ENCODE data around the gene KRT13. TPM values are rescaled to one million over a fixed set of nuclear protein-coding genes. Genes with fewer than 3 reads are reported as not detected.

The KRT13 gene
- total RNA-seq: not detected in 2 replicates

GRCh38 chr17:41505007-41505808 is at the start of gene KRT13:
KRT13 (minus strand) TSS chr17:41505612; CDS start chr17:41505550, 62 bp downstream.

DNA sequence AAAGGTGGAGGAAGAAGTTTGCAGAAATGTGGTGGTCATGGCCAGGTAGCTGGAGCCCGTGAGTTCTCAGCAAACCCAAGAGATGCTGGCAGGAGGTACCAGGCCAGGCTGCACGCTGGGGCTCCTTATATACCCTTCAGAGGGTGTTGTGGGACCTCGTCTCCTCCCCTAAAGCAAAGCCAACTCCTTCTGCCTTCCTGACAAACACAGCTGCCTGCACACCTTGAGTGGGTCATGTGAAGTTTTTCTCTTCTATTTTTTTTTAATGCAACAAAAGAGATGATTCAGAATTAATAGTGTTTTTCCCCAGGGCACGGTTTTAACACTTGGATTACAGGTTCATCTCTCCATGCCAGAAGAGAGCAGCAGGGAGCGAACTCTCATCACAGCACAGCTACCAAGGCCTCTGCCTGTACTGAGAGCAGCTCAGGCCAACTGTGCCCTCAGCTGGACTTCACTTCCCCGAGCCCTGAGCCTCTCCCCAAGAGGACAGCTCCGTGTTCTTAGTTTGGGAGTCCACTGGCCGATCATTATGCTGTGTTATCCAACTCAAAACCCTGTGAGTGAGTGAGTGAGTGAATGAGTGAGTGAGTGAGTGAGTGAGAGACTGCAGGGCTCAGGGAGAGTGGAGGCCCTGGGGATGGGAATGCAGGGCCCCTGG is 13.5 kb upstream of the KRT13 start, which contains the start of gene KRT15:
Gene KRT15, minus strand, starts transcription at position 102 of the 661 bp plus-strand sequence. Its CDS starts 63 bp downstream, at position 39.

DNA sequence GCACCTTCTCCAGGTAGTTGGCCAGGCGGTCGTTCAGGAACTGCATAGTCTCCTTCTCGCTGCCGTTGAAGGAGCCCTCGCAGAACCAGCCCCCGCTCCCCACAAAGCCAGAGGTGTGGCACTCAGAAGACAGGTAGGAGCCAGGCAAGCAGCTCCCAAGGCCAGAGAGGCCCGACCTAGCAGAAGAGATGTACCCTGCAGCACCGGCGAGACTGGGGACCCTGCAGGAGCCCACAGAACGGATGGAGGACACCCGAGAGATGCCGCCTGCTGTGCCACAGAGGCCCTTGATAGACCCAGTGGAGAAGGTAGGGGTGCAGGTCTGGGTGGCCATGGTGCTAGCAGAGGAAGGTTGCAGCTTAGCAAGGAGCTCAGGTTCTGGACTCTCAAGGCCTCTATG is 15.9 kb downstream of the KRT13 start, which contains the start of gene KRT36:
Gene KRT36, minus strand, starts transcription at position 380 of the 400 bp plus-strand sequence. Its CDS starts 46 bp downstream, at position 334.

DNA sequence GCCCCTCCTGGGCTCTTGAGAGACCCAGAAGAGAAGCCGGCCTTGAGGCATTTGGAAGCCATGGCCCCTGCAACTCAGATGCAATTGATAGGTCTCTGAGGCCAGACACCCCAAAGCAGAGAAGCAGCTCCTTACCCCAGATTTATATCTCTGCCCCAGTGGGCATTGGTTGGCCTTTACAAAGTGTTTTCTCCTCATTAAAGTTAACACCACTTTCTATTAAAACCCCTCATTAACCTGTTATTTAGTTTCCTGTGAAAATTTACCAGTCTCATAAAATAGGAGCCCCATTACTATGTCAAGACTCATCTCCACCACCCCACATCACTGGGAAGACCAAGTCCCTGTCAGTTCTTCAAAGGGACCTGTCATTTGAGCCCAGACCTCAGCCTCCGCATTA is 24.4 kb downstream of the KRT13 start, which contains the start of gene KRT35:
Gene KRT35, minus strand, starts transcription at position 116 of the 400 bp plus-strand sequence. Its CDS starts 54 bp downstream, at position 62.

GRCh38 chr17:41466988-41467387 is 38.4 kb downstream of the KRT13 start, which contains the start of gene KRT32:
KRT32 (minus strand) TSS chr17:41467386; CDS start chr17:41467325, 61 bp downstream.

Small RNA genes lying within 50 kb of the gene (small RNA-seq; reads per million reads assigned to genes)
- gene RNU2-32P (ENCODE audit: low replicate concordance): 6.6 reads per million, percentile 91 among the genes with 10 or more reads in this experiment

Other genes starting within 250 kb of the KRT13 start
- not detected in 2 replicates for gene KRTAP9-6, start 240.2 kb downstream of the KRT13 start, total RNA-seq
- gene KRTAP9-7, start 229.9 kb downstream of the KRT13 start, total RNA-seq: not detected in 2 replicates
- gene KRTAP29-1, start 202.8 kb downstream of the KRT13 start, total RNA-seq: not detected in 2 replicates
- not detected in 2 replicates for gene KRTAP16-1, start 196.3 kb downstream of the KRT13 start, total RNA-seq
- not detected in 2 replicates for gene KRTAP17-1, start 189.9 kb downstream of the KRT13 start, total RNA-seq
- gene KRT33A, start 154.8 kb downstream of the KRT13 start, total RNA-seq: not detected in 2 replicates
- not detected in 2 replicates for gene KRT33B, start 135.8 kb downstream of the KRT13 start, total RNA-seq
- 2.2 and 4.7 TPM in 2 replicates for gene KRT34, start 123.3 kb downstream of the KRT13 start, total RNA-seq
- gene KRT31, start 108.0 kb downstream of the KRT13 start, total RNA-seq: not detected in 2 replicates
- gene KRT37, start 81.0 kb downstream of the KRT13 start, total RNA-seq: not detected in 2 replicates
- under 0.01 TPM in 1 of 2 replicates, not detected in the other for gene KRT38, start 64.6 kb downstream of the KRT13 start, total RNA-seq
- not detected in 2 replicates for gene KRT32, start 38.2 kb downstream of the KRT13 start, total RNA-seq
- not detected in 2 replicates for gene KRT35, start 24.5 kb downstream of the KRT13 start, total RNA-seq
- 0.22 TPM in 1 of 2 replicates, not detected in the other for gene KRT36, start 15.7 kb downstream of the KRT13 start, total RNA-seq
- 3.3 TPM in 1 of 2 replicates, not detected in the other for gene KRT15, start 13.3 kb upstream of the KRT13 start, total RNA-seq
- 154 and 259 TPM in 2 replicates for gene KRT19, start 22.7 kb upstream of the KRT13 start, total RNA-seq
- not detected in 2 replicates for gene KRT9, start 66.4 kb upstream of the KRT13 start, total RNA-seq
- gene KRT14, start 81.3 kb upstream of the KRT13 start, total RNA-seq: 1.0 TPM in 1 of 2 replicates, not detected in the other
- gene KRT16, start 107.2 kb upstream of the KRT13 start, total RNA-seq: not detected in 2 replicates
- 0.66 and 5.2 TPM in 2 replicates for gene KRT17, start 119.0 kb upstream of the KRT13 start, total RNA-seq
- 88.9 and 135 TPM in 2 replicates for gene EIF1, start 183.3 kb upstream of the KRT13 start, total RNA-seq
- not detected in 2 replicates for gene GAST, start 206.7 kb upstream of the KRT13 start, total RNA-seq
- 0.14 and 0.44 TPM in 2 replicates for gene HAP1, start 229.0 kb upstream of the KRT13 start, total RNA-seq